ENCODE data around the gene MCC.

MCC gene

DNA sequence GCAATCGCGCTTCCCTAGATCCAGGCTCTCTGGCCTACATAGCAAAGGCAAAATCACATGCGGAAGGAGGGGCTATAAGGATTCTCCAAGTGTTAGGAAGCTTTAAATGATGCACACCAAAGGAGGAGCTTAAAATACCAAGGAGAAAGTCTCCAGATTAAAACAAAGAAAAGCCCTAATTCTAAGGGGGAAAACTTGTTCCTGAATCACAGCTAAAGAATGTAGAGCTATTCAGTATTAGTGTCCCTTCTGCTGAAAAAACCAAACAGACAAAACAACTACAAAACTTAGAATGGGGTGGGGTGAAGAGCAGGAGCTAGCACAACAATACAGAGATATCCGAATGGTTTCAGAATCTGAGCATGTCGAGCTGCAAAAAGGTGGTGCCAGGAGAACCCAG is 297.9 kb downstream of the MCC start:
- in situ Hi-C loops (cut with MboI; ENCODE audit: low pct_unique_long_range_greater_than_20kb, low sequenced_read_pairs, unreplicated experiment): no loop called here
- no peak for DNase-seq (ENCODE audit: low spot score)
- TF ChIP-seq, protein P1, sequence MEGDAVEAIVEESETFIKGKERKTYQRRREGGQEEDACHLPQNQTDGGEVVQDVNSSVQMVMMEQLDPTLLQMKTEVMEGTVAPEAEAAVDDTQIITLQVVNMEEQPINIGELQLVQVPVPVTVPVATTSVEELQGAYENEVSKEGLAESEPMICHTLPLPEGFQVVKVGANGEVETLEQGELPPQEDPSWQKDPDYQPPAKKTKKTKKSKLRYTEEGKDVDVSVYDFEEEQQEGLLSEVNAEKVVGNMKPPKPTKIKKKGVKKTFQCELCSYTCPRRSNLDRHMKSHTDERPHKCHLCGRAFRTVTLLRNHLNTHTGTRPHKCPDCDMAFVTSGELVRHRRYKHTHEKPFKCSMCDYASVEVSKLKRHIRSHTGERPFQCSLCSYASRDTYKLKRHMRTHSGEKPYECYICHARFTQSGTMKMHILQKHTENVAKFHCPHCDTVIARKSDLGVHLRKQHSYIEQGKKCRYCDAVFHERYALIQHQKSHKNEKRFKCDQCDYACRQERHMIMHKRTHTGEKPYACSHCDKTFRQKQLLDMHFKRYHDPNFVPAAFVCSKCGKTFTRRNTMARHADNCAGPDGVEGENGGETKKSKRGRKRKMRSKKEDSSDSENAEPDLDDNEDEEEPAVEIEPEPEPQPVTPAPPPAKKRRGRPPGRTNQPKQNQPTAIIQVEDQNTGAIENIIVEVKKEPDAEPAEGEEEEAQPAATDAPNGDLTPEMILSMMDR (IDR thresholded peaks at IDR 0.05; ENCODE audit: extremely low read depth, insufficient read depth, missing control alignments): no peak

DNA sequence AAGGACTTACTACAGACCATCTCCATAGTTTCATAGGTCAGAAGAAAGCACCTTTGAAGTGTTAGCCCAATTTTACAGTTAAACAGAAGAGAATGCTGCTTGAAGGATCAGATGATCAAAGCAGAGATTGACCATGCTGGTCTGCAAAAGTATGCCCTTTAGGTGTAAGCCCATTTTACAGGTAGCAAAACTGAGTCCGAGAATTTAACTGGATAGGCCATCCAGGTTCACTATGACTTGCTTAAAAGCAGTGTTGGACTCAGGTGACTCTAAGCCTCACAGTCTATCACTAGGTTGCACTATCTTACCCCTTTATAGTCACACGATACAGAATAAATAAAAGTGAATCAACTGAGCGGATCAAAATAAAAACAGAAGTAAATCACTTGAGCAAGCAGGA is 299.0 kb downstream of the MCC start:
- TF ChIP-seq, protein P1 (IDR thresholded peaks at IDR 0.05; ENCODE audit: extremely low read depth, insufficient read depth, missing control alignments): no peak
- no peak for DNase-seq (ENCODE audit: low spot score)
- in situ Hi-C loops (cut with MboI; ENCODE audit: low pct_unique_long_range_greater_than_20kb, low sequenced_read_pairs, unreplicated experiment): no loop called here

DNA sequence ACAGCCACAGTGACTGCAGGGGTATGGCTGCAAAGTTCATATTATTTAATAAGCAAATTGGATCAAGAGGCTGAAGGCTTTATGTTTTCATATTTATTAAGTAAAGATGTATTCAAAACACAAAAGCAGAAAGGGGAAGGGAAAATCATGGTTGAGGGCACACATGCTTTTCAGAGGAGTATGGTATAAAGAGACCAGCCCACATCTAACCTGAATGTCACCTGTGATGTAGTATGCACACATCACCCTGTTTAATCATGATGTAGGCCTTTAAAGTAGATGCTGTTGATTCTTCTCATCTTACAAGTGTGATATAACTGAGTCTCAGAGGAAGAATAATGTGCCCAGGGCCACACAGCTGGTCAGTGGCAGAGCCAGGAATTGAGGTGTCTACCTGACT is 299.8 kb downstream of the MCC start:
- in situ Hi-C loops (cut with MboI; ENCODE audit: low pct_unique_long_range_greater_than_20kb, low sequenced_read_pairs, unreplicated experiment): no loop called here
- DNase-seq (ENCODE audit: low spot score): no peak
- TF ChIP-seq, protein P1 (IDR thresholded peaks at IDR 0.05; ENCODE audit: extremely low read depth, insufficient read depth, missing control alignments): no peak

DNA sequence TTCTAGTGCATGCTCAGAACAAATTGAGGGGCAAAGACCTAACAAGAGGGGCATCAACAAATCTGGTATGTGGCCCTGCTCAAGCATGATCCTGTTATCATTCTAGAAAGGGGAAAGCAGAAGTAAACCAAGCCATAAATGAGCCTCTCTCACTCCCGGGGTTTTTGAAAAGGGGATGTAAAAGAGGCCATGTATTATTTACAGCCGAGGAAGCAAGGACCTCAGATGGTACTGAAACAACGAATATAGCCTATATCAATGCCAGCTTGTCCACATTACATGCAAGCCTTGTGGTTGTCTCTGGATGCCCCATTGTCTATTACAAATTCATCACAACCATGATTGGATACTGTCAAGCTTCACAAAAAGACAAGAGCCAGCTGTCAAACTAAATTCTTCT is 300.3 kb downstream of the MCC start:
- no peak for DNase-seq (ENCODE audit: low spot score)
- TF ChIP-seq, protein P1 (IDR thresholded peaks at IDR 0.05; ENCODE audit: extremely low read depth, insufficient read depth, missing control alignments): no peak
- in situ Hi-C loops (cut with MboI; ENCODE audit: low pct_unique_long_range_greater_than_20kb, low sequenced_read_pairs, unreplicated experiment): no loop called here

DNA sequence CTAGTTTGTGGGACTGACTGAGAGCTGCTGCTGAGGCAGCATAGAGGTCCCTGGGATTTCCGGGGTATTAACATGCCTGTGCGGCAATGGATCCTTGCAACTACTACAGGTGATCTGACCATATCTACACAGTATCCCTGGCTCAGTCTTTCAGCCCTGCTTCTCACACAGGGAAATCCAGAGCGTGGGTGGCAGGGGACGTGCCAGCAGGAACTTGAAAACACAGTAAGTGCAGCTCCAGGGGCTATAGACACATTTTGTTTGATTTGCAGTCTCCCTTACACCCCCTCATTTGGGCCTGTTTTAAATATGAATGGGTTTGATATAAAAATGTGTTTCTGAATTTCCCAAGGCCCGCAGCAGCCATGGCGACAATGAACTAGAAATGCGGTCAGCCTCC is 302.2 kb downstream of the MCC start:
- TF ChIP-seq, protein P1 (IDR thresholded peaks at IDR 0.05; ENCODE audit: extremely low read depth, insufficient read depth, missing control alignments): no peak
- no peak for DNase-seq (ENCODE audit: low spot score)
- in situ Hi-C loops (cut with MboI; ENCODE audit: low pct_unique_long_range_greater_than_20kb, low sequenced_read_pairs, unreplicated experiment): no loop called here

DNA sequence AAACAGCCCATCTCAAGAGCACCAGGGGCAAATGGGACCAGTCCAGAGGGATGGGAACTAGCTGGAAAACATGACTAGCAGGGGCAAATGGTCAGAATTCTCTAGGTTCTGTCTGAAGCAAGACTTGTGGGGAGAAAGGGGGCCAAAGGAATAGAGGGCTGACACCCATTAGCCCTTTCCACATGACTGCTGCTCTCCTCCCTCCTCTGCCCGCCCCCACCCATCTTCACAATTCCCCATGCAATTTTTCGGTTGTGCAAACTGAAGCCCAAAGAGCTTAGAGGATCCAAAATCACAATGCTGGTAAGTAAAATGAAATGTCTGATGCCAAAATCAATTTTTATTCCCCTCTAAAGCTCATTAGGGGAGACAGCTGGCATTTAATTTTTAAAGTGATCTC is 304.6 kb downstream of the MCC start:
- in situ Hi-C loops (cut with MboI; ENCODE audit: low pct_unique_long_range_greater_than_20kb, low sequenced_read_pairs, unreplicated experiment): no loop called here

More for the DNA sequence above, 304.6 kb downstream of the MCC start:
- no peak for DNase-seq (ENCODE audit: low spot score)
- TF ChIP-seq, protein P1 (IDR thresholded peaks at IDR 0.05; ENCODE audit: extremely low read depth, insufficient read depth, missing control alignments): no peak
